GF-D8 (cell line): ENCODE measurements around the gene SCNN1B.

ENCODE experiments used
- DNase-seq: peaks from one replicate; lab custom pipeline; 2025; lab: John Stamatoyannopoulos, UW

Gene SCNN1B

GRCh38 chr16:23321206-23321875 is 19.2 kb downstream of the SCNN1B start:
- no peak for DNase-seq

GRCh38 chr16:23323224-23324030 is 21.3 kb downstream of the SCNN1B start:
- DNase-seq = no peak

GRCh38 chr16:23324727-23325126 is 22.6 kb downstream of the SCNN1B start:
- no peak for DNase-seq

GRCh38 chr16:23327836-23328235 is 25.7 kb downstream of the SCNN1B start:
- DNase-seq = no peak

- no peak for DNase-seq
Observed at GRCh38 chr16:23330161-23330560, 28.1 kb downstream of the SCNN1B start.

- no peak for DNase-seq
Observed at GRCh38 chr16:23330583-23331249, 28.6 kb downstream of the SCNN1B start.

GRCh38 chr16:23333034-23333579 is 31.0 kb downstream of the SCNN1B start:
- DNase-seq = no peak

- DNase-seq = no peak
Observed at GRCh38 chr16:23333831-23334456, 31.8 kb downstream of the SCNN1B start.

- DNase-seq = no peak
Observed at GRCh38 chr16:23334457-23334853, 32.4 kb downstream of the SCNN1B start.

GRCh38 chr16:23334950-23335349 is 32.8 kb downstream of the SCNN1B start:
- DNase-seq = no peak

- no peak for DNase-seq
Observed at GRCh38 chr16:23337836-23338550, 35.9 kb downstream of the SCNN1B start.

- no peak for DNase-seq
Observed at GRCh38 chr16:23339787-23340186, 37.7 kb downstream of the SCNN1B start.

GRCh38 chr16:23342083-23342640 is 40.1 kb downstream of the SCNN1B start:
- DNase-seq = no peak

- no peak for DNase-seq
Observed at GRCh38 chr16:23343643-23344612, 41.8 kb downstream of the SCNN1B start.

GRCh38 chr16:23345237-23345636 is 43.1 kb downstream of the SCNN1B start:
- DNase-seq = no peak

GRCh38 chr16:23348579-23349469 is 46.7 kb downstream of the SCNN1B start:
- no peak for DNase-seq

- DNase-seq = no peak
Observed at GRCh38 chr16:23351360-23351759, 49.3 kb downstream of the SCNN1B start.

GRCh38 chr16:23353440-23353839 is 51.3 kb downstream of the SCNN1B start:
- no peak for DNase-seq

GRCh38 chr16:23354246-23354645 is 52.1 kb downstream of the SCNN1B start:
- no peak for DNase-seq
